ENCODE measurements around the gene TMEM30B. TPM values are rescaled to one million over a fixed set of nuclear protein-coding genes. Genes with fewer than 3 reads are reported as not detected.

The TMEM30B gene
- total and polyA plus RNA-seq, 2 of the 8 experiments (the other 6 are each of a cell fraction or from before 2014, with no cell fraction given) = 11.2 to 18.7 TPM

DNA sequence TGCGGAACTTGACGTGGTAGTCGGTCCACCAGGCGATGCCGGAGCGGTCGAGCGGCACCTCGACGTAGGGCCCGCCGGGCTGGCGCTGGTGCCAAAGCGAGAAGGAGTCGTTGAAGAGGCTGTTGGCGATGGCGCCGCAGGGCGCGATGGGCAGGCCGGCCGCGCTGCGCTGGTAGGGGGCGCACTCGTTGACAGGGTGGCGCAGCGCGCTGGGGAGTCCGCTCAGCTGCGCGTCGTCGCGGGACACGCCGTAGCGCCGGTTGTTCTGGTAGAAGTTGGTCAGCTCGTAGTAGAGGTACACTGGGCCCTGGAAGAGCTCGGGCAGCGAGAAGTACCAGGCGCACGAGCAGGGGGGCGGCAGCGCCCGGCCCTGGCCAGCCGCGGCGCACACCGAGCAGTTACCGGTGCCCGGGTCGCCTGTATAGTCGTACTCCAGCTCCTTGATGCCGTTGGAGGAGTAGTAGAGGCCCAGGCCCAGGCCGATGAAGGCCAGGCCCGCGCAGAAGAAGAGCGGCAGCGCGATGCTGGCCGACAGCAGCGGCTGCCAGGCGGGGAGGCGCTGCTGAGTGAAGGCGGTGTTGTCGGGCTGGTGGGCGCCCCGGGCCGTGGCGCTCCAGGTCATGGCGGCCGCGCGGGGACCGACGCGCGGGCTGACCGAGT lies 482 bp downstream of the TMEM30B start (continued):
- no peak for TF ChIP-seq CREB1 (IDR thresholded peaks at IDR 0.05)
- TF ChIP-seq EP300 (IDR thresholded peaks at IDR 0.05; ENCODE audit: borderline replicate concordance in 1 of 2, low read depth in 2 of 2, low read length in 2 of 2) = no peak
- peak; percentile 51; the same call in 1 of the 2 replicates for TF ChIP-seq RBBP5 (IDR thresholded peaks at IDR 0.05; ENCODE audit: borderline replicate concordance, low read depth, low read length)
- no peak; the same call in 1 of the 2 replicates for TF ChIP-seq PHF8 (conservative IDR thresholded peaks at IDR 0.05; ENCODE audit: low read depth, low read length)
- TF ChIP-seq JUN (IDR thresholded peaks at IDR 0.05; ENCODE audit: low read depth, low read length) = no peak
- TF ChIP-seq, protein P1, sequence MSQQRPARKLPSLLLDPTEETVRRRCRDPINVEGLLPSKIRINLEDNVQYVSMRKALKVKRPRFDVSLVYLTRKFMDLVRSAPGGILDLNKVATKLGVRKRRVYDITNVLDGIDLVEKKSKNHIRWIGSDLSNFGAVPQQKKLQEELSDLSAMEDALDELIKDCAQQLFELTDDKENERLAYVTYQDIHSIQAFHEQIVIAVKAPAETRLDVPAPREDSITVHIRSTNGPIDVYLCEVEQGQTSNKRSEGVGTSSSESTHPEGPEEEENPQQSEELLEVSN (IDR thresholded peaks at IDR 0.05) = peak; percentile 35
- peak; percentile 90 for TF ChIP-seq KDM4A (IDR thresholded peaks at IDR 0.05; ENCODE audit: low read depth, low read length, severe bottlenecking)
- no peak for TF ChIP-seq GTF2F1 (IDR thresholded peaks at IDR 0.05; ENCODE audit: borderline replicate concordance, low read depth, low read length)
- no peak for TF ChIP-seq BACH1 (IDR thresholded peaks at IDR 0.05; ENCODE audit: low read length)
- 0 out of 2 replicates have a peak, but pooled peaks have one; percentile 21 for TF ChIP-seq TAF1 (IDR thresholded peaks at IDR 0.05; ENCODE audit: low read depth, low read length)
- TF ChIP-seq YY1 (IDR thresholded peaks at IDR 0.05; ENCODE audit: low read depth, low read length) = peak; percentile 23; the same call in 1 of the 2 replicates
- TF ChIP-seq EGR1 (IDR thresholded peaks at IDR 0.05; ENCODE audit: borderline replicate concordance, low read depth, low read length) = no peak
- TF ChIP-seq CBX8 (IDR thresholded peaks at IDR 0.05; ENCODE audit: borderline replicate concordance, low read depth, low read length) = no peak
- TF ChIP-seq CEBPB (IDR thresholded peaks at IDR 0.05; ENCODE audit: low read depth, low read length) = no peak
- TF ChIP-seq POLR2A (IDR thresholded peaks at IDR 0.05; ENCODE audit: control extremely low read depth in 1 of 2, low read depth in 2 of 2, low read length in 2 of 2) = no peak
- no peak for TF ChIP-seq ZNF274 (IDR thresholded peaks at IDR 0.05; ENCODE audit: borderline replicate concordance, extremely low read depth, low read length)
- peak; percentile 61; the same call in 1 of the 2 replicates for TF ChIP-seq SUZ12 (IDR thresholded peaks at IDR 0.05; ENCODE audit: low read length)
- no peak for TF ChIP-seq BCL11A (IDR thresholded peaks at IDR 0.05; ENCODE audit: low read depth in 2 of 2, low read length in 2 of 2)
- no peak for TF ChIP-seq NANOG (IDR thresholded peaks at IDR 0.05; ENCODE audit: insufficient read depth, low read depth, low read length, poor library complexity, severe bottlenecking)

Measured in H1 (cell line).